Measurements from ENCODE around the gene IRF6.

DNA sequence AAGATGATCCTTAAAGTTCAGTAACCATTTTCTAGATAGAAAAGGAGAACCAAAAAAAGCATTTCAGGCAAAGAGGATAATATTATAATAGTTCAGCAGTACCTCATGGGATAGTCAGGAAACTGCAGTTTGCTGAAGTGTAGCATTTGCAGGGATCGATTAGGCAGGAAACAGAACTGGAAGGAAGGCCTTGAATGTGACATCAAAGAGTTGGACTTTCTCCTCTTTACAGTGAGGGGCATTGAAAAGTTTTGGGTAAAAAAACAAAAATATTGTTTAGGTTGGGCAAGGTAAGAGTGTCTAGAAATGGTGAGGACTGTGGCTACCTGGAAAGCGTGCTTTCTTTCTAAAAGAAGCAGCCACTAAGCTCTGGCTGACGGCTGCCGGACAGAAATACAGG, 8.0 kb upstream of the IRF6 start:
- TF ChIP-seq, protein P1, sequence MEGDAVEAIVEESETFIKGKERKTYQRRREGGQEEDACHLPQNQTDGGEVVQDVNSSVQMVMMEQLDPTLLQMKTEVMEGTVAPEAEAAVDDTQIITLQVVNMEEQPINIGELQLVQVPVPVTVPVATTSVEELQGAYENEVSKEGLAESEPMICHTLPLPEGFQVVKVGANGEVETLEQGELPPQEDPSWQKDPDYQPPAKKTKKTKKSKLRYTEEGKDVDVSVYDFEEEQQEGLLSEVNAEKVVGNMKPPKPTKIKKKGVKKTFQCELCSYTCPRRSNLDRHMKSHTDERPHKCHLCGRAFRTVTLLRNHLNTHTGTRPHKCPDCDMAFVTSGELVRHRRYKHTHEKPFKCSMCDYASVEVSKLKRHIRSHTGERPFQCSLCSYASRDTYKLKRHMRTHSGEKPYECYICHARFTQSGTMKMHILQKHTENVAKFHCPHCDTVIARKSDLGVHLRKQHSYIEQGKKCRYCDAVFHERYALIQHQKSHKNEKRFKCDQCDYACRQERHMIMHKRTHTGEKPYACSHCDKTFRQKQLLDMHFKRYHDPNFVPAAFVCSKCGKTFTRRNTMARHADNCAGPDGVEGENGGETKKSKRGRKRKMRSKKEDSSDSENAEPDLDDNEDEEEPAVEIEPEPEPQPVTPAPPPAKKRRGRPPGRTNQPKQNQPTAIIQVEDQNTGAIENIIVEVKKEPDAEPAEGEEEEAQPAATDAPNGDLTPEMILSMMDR (conservative IDR thresholded peaks at IDR 0.05 in 1 of 2, IDR thresholded peaks at IDR 0.05 in 1 of 2; ENCODE audit: low read depth in 1 of 2, low read length in 2 of 2) = no peak
- TF ChIP-seq EZH2 (IDR thresholded peaks at IDR 0.05; ENCODE audit: low read length, missing control alignments) = no peak

All from fibroblast of lung (primary cell).